ENCODE data around the gene METTL8.

- TF ChIP-seq, protein P1, sequence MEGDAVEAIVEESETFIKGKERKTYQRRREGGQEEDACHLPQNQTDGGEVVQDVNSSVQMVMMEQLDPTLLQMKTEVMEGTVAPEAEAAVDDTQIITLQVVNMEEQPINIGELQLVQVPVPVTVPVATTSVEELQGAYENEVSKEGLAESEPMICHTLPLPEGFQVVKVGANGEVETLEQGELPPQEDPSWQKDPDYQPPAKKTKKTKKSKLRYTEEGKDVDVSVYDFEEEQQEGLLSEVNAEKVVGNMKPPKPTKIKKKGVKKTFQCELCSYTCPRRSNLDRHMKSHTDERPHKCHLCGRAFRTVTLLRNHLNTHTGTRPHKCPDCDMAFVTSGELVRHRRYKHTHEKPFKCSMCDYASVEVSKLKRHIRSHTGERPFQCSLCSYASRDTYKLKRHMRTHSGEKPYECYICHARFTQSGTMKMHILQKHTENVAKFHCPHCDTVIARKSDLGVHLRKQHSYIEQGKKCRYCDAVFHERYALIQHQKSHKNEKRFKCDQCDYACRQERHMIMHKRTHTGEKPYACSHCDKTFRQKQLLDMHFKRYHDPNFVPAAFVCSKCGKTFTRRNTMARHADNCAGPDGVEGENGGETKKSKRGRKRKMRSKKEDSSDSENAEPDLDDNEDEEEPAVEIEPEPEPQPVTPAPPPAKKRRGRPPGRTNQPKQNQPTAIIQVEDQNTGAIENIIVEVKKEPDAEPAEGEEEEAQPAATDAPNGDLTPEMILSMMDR (IDR thresholded peaks at IDR 0.05; ENCODE audit: poor library complexity), result peak; percentile 87
- no peak for TF ChIP-seq EZH2 (IDR thresholded peaks at IDR 0.05; ENCODE audit: borderline replicate concordance)
These were observed 17.5 kb downstream of the METTL8 start for GRCh38 chr2:171416009-171416926.
